ENCODE measurements around the gene ARG1.

GRCh38 chr6:131588643-131589042 lies 15.6 kb downstream of the ARG1 start:
- no peak for TF ChIP-seq CTCF (IDR thresholded peaks at IDR 0.05)
- TF ChIP-seq POLR2A (IDR thresholded peaks at IDR 0.05) = no peak

Data from body of pancreas (tissue), 4 donors.